ENCODE results near the gene PDLIM1. TPM values are rescaled to one million over a fixed set of nuclear protein-coding genes. Genes with fewer than 3 reads are reported as not detected.
A peak's percentile ranks its signal among the peaks of the same experiment; 100 is the strongest.

PDLIM1 gene
- polyA plus RNA-seq, 1 of the 3 experiments (the other 2 are of a cell fraction): 97.2 TPM

- H3K4me2 ChIP-seq: no peak overlapping the region
- DNase-seq: no peak
- H3K9me2 ChIP-seq: no peaks in the 10 kb centered on the region
- no peak overlapping the region for H2AFZ ChIP-seq (ENCODE audit: low read depth)
- POLR2A ChIA-PET: no interaction called here
- peaks cover 17% of the 10 kb centered on the region for H3F3A ChIP-seq (replicated peaks; ENCODE audit: insufficient read depth)
- no peaks in the 10 kb centered on the region for H3K9me3 ChIP-seq
- TF ChIP-seq TAF1 (IDR thresholded peaks at IDR 0.05; ENCODE audit: borderline replicate concordance, low read depth, low read length) (no peak), EZH2phosphoT487 (IDR thresholded peaks at IDR 0.05; ENCODE audit: borderline replicate concordance, low read depth) (no peak), ELF1 (IDR thresholded peaks at IDR 0.05) (no peak), GATA2 (CRISPR knock-in tag; IDR thresholded peaks at IDR 0.05) (no peak), RAD21 (IDR thresholded peaks at IDR 0.05; ENCODE audit: low read length) (no peak), MEF2A (IDR thresholded peaks at IDR 0.05; ENCODE audit: borderline replicate concordance, low read depth) (no peak), SIN3A (IDR thresholded peaks at IDR 0.05; ENCODE audit: borderline replicate concordance, low read depth, low read length) (no peak), RCOR1 (IDR thresholded peaks at IDR 0.05; ENCODE audit: low read length) (no peak), REST (IDR thresholded peaks at IDR 0.05; ENCODE audit: low read depth, low read length) (no peak), POLR2AphosphoS5 (IDR thresholded peaks at IDR 0.05; ENCODE audit: low read depth, low read length) (no peak), SMC3 (IDR thresholded peaks at IDR 0.05; ENCODE audit: low read depth, low read length) (no peak)
- no peaks in the 10 kb centered on the region for H3K36me3 ChIP-seq (replicated peaks in 1 of 2; ENCODE audit: control insufficient read depth in 1 of 2, insufficient read depth in 2 of 2, low read length in 1 of 2)
- peaks cover 2 to 18% of the 10 kb centered on the region in 2 experiments; a peak in 2 of 4 replicates for H3K4me1 ChIP-seq (ENCODE audit: control insufficient read depth in 1 of 2, insufficient read depth in 2 of 2, low read depth in 1 of 2, low read length in 1 of 2)
- H3K79me2 ChIP-seq (ENCODE audit: insufficient read depth): peaks cover 92% of the 10 kb centered on the region
- CTCF ChIA-PET: interaction anchor here (0.8 kb wide), 1 partner anchor 33 kb away, joined by 3 read pairs; no protein-coding TSS in a partner anchor
- H3K9ac ChIP-seq: no peak overlapping the region
- no peaks in the 10 kb centered on the region for H4K20me1 ChIP-seq (ENCODE audit: insufficient read depth)
- H3K4me3 ChIP-seq (ENCODE audit: low read depth in 2 of 2, low read length in 1 of 2): no peak overlapping the region
- peak overlapping the region in 1 of 2 experiments; percentile 48; a peak in 1 of 4 replicates for H3K27ac ChIP-seq (ENCODE audit: low read depth in 2 of 2, low read length in 1 of 2)
- H3K27me3 ChIP-seq (ENCODE audit: insufficient read depth): no peaks in the 10 kb centered on the region
- 83% methylated on average over 2 of the region's 2 CpGs for WGBS (ENCODE audit: low lambda C conversion rate)
These were observed 10.2 kb downstream of the PDLIM1 start for GRCh38 chr10:95280637-95281036.

GRCh38 chr10:95279042-95279820 lies 11.6 kb downstream of the PDLIM1 start:
- Histone ChIP-seq H3K4me3 (ENCODE audit: low read depth in 2 of 2, low read length in 1 of 2) (no peak overlapping the region), H2AFZ (ENCODE audit: low read depth) (no peak overlapping the region), H3F3A (replicated peaks; ENCODE audit: insufficient read depth) (peaks cover 28% of the 10 kb centered on the region), H3K9me2 (no peaks in the 10 kb centered on the region), H4K20me1 (ENCODE audit: insufficient read depth) (no peaks in the 10 kb centered on the region), H3K27me3 (ENCODE audit: insufficient read depth) (no peaks in the 10 kb centered on the region), H3K79me2 (ENCODE audit: insufficient read depth) (peaks cover 89% of the 10 kb centered on the region), H3K4me2 (peak overlapping the region; percentile 3; the same call in 1 of the 2 replicates), H3K27ac (ENCODE audit: low read depth in 2 of 2, low read length in 1 of 2) (peak overlapping the region in 1 of 2 experiments; percentile 48; a peak in 2 of 4 replicates), H3K36me3 (replicated peaks in 1 of 2; ENCODE audit: control insufficient read depth in 1 of 2, insufficient read depth in 2 of 2, low read length in 1 of 2) (no peaks in the 10 kb centered on the region), H3K9me3 (no peaks in the 10 kb centered on the region), H3K4me1 (ENCODE audit: control insufficient read depth in 1 of 2, insufficient read depth in 2 of 2, low read depth in 1 of 2, low read length in 1 of 2) (peaks cover 2 to 27% of the 10 kb centered on the region in 2 experiments; a peak in 2 of 4 replicates), H3K9ac (peak overlapping the region; percentile 1; the same call in 1 of the 2 replicates)
- ChIA-PET POLR2A (interaction anchor here (1.2 kb wide), 1 partner anchor 22 kb away, joined by 3 read pairs; no protein-coding TSS in a partner anchor), CTCF (interaction anchor here (0.9 to 2.9 kb wide), 6 partner anchors 9 to 84 kb away, joined by 3 to 12 read pairs (median 3); no protein-coding TSS in a partner anchor)
- WGBS (ENCODE audit: low lambda C conversion rate): 39% methylated on average over 4 of the region's 4 CpGs
- TF ChIP-seq GATA2 (CRISPR knock-in tag; IDR thresholded peaks at IDR 0.05) (no peak), MAX (IDR thresholded peaks at IDR 0.05; ENCODE audit: low read depth) (peak; percentile 49; the same call in 1 of the 2 replicates), FOSL2 (IDR thresholded peaks at IDR 0.05; ENCODE audit: borderline replicate concordance, low read depth) (peak; percentile 72), TCF12 (IDR thresholded peaks at IDR 0.05) (peak; percentile 53), JUND (IDR thresholded peaks at IDR 0.05) (peak; percentile 33; the same call in 1 of the 2 replicates)
- no peak for DNase-seq

Measured in SK-N-SH (cell line).